Heart left ventricle (tissue), 16 donors: ENCODE results near the gene PEMT. TPM values are rescaled to one million over a fixed set of nuclear protein-coding genes. Genes with fewer than 3 reads are reported as not detected.
"Not testable (repeated sequence)": the region's sequence is repeated elsewhere in the genome, so short reads cannot be mapped to it uniquely, and the experiment has no call there.

Experiments used
- ATAC-seq, 4 donors: fragments of 200-7000 bp; cut with Tn5 transposase; one replicate each; pipeline ENCODE4 v1.9.1; 2020 to 2022; ENCODE audit warnings: moderate library complexity in 4 of 4, mild to moderate bottlenecking in 3 of 4, moderate number of reproducible peaks in 1 of 4
- DNase-seq, 5 donors: peaks; one replicate each; pipeline ENCODE4 v3.0.0-alpha.2; 2020
- H3K27ac ChIP-seq, 12 donors: fragments of 200-600 bp; sonication (generic) in 4 of 12; one replicate each; pipeline versions ENCODE4 v1.5.0 to v1.8.0; 2016 to 2022; ENCODE audit warnings: mild to moderate bottlenecking in 2 of 12
- H3K27me3 ChIP-seq, 9 donors: fragments of 200-600 bp; sonication (generic) in 2 of 9; one replicate each; pipeline versions ENCODE4 v1.5.1 to v1.8.0; 2016 to 2022; ENCODE audit warnings: mild to moderate bottlenecking in 3 of 9
- H3K36me3 ChIP-seq, 9 donors: fragments of 200-600 bp; sonication (generic) in 2 of 9; one replicate each; pipeline versions ENCODE4 v1.5.0 to v1.8.0; 2018 to 2022; ENCODE audit warnings: mild to moderate bottlenecking in 2 of 9
- H3K4me1 ChIP-seq, 12 donors: fragments of 200-600 bp; sonication (generic) in 4 of 12; one replicate each; pipeline versions ENCODE4 v1.5.0 to v1.8.0; 2016 to 2022; ENCODE audit warnings: mild to moderate bottlenecking in 3 of 12
- H3K4me3 ChIP-seq, 12 donors: fragments of 200-600 bp; sonication (generic) in 4 of 12; one replicate each; pipeline versions ENCODE4 v1.5.0 to v1.8.0; 2017 to 2022; ENCODE audit warnings: mild to moderate bottlenecking in 9 of 12, moderate library complexity in 4 of 12
- H3K9me3 ChIP-seq, 12 donors: fragments of 200-600 bp; sonication (generic) in 4 of 12; one replicate each; pipeline versions ENCODE4 v1.5.0 to v1.8.0; 2016 to 2022; ENCODE audit warnings: mild to moderate bottlenecking in 1 of 12
- POLR2A ChIP-seq, 2 donors: fragments of 450-650 bp; IDR thresholded peaks; one replicate each; pipeline ENCODE4 v1.6.1; 2017; ENCODE audit warnings: antibody characterized with exemption in 2 of 2, mild to moderate bottlenecking in 2 of 2, moderate library complexity in 2 of 2
- WGBS, 4 donors: extraction: QIAGEN DNeasy Blood & Tissue Kit in 2 of 4; methylation state at CpG; one replicate each; pipeline versions ENCODE4 v1.1.5 to v1.1.7; 2013 to 2018; 5-methylcytosine and 5-hydroxymethylcytosine counted together
- intact Hi-C, 10 donors: fragments of 100-400 bp; cut with DNase I; formaldehyde crosslinking; loops; one replicate each; pipeline versions ENCODE4 v1.11.1 to v1.14.2; 2022
- long read RNA-seq, 3 donors: library from polyadenylated mRNA; unstranded; transcript quantifications; one replicate each; pipeline ENCODE4 v2.0.0, GENCODE V29; 2020 to 2021
- polyA plus RNA-seq, 2 donors: library from polyadenylated mRNA; stranded (reverse); fragments of 200-250 nt; gene quantifications; one replicate each; pipeline ENCODE4 v1.2.3, GENCODE V29; 2013
- total RNA-seq, 9 donors: library from RNA; depleted of rRNA in 2 of 9; stranded (reverse); fragments of >200 nt in 2 of 9; fragmentation: NEBNext Ultra II Directional in 3 of 9; extraction: Animal tissue kit (Norgen Biotek cat#: 25700) in 3 of 9; gene quantifications; one replicate each; pipeline versions ENCODE4 v1.1.0 to v1.2.4, GENCODE V29; 2016 to 2023
- TF ChIP-seq, protein P1 (sequence below), 12 donors: fragments of 200-600 bp; sonication (generic) in 4 of 12; IDR thresholded peaks; one replicate each; pipeline versions ENCODE4 v1.5.0 to v1.8.0; 2018 to 2022; ENCODE audit warnings: antibody characterized with exemption in 12 of 12, mild to moderate bottlenecking in 5 of 12
- donor health status: ischemic (EF 13 %, LVEDD 7.1; RV severe dilation, severe dysfunction).
- donor health status: healthy with polysubstance abuse.
- donor health status: DM: no; HTN: yes; CAD: no.
- donor health status: DM: no; HTN: no; CAD: no.
- donor health status: ischemic (EF 25% LVEDD 6.9; RV normal size, moderate dysfunction).
- donor health status: ischemic (EF 25% LVEDD 5.7; RV mildly dilated, moderate dysfunction).
- donor health status: healthy.
- donor health status: DM: yes; HTN: yes; CAD: no.
- donor health status: ischemic (EF 35%, LVEDD 5.7; RV mildly dilated, moderate dysfunction).
- donor health status: nonischemic (EF 11% LVEDD 7.7; RV severe dilation, severe dysfunction).
- donor health status: DM: yes; HTN: yes; CAD: no.
- donor health status: PGD.
- donor health status: ischemic (EF 29% LVEDD 5.4; RV normal size, mild dysfunction).
- donor health status: nonischemic (EF 23%, LVEDD 6.1; RV moderate dilation, normal function).

The PEMT gene, protein sequence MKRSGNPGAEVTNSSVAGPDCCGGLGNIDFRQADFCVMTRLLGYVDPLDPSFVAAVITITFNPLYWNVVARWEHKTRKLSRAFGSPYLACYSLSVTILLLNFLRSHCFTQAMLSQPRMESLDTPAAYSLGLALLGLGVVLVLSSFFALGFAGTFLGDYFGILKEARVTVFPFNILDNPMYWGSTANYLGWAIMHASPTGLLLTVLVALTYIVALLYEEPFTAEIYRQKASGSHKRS
- total RNA-seq: 10 to 100 TPM; 15.7 to 41.0 (median 25.4) TPM
- polyA plus RNA-seq: 10 to 100 TPM; 25.0 to 42.2 TPM
- long read RNA-seq, donor 1, transcript PEMT-201 (7 exons, 1,013 nt): major isoform, 20 of 23 reads
- long read RNA-seq, donor 1, partial matches to known transcripts: 1 of 23 reads
- long read RNA-seq, donor 1, other reads (novel, unspliced or antisense): 2 of 23 reads
- long read RNA-seq, donor 2, transcript PEMT-201 (7 exons, 1,013 nt): major isoform, 36 of 44 reads
- long read RNA-seq, donor 2, partial matches to known transcripts: 3 of 44 reads
- long read RNA-seq, donor 2, other reads (novel, unspliced or antisense): 4 of 44 reads
- long read RNA-seq, donor 3, transcript PEMT-201 (7 exons, 1,013 nt): major isoform, 26 of 31 reads
- long read RNA-seq, donor 3, partial matches to known transcripts: 2 of 31 reads
- long read RNA-seq, donor 3, other reads (novel, unspliced or antisense): 2 of 31 reads

DNA sequence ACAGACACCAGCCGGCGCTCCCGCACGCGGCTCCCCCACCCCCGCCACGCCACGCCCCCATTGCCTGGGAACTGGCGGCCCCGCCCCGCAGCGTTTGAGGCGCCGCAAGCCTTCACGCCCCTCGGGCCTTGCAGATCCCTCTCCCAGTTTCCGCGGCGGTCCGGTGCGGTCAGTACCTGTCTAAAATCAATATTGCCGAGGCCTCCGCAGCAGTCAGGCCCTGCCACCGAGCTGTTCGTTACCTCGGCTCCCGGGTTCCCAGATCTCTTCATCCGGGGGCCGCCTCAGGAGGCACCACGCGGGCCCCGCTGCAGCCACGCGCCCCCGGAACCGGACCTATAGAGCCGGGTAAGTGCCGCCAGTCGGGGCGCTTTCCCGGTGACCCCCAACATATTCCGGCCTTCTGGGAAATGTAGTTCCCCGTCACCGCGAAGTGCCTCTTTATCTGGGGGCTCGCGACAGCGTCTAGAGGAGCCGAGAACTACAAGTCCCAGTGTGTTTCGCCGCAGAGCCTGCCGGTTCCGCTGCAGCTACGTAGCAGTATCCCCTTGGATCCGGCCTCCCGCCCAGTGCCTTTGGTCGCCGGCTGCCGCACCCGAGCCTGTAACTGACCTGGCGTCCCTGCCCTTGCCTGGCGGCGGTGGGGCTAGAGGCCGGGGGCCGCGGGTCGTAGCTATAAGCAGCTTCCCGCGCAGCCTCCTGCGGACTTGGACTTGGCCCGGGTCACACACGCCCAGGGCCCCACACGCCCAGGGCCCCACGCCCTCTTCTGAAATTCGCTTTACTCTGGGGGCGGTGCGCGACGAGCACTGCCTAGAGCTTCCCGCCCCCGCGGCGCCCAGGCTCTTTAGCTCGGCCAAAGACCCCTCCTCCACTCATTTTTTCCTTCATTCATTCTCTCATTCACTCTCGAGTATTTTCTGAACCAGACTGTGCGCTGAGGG, at the start of gene PEMT:
Gene PEMT, minus strand, starts transcription at position 354 of the 944 bp plus-strand sequence. Its CDS starts 82 bp downstream, at position 272.
- ATAC-seq (peak; percentile 98 to 99 (median 99)), DNase-seq (peak; percentile 96 to 98 (median 97))
- Histone ChIP-seq H3K27ac (peak within 1 kb of the TSS; percentile 54 to 96 (median 92)), H3K4me1 (peaks cover 0 to 27% (median 17%) of the 10 kb centered on the region in 12 donors), H3K9me3 (no peaks in the 10 kb centered on the region), H3K4me3 (peak within 1 kb of the TSS; percentile 76 to 98 (median 90)), H3K36me3 (no peaks in the 10 kb centered on the region), H3K27me3 (no peaks in the 10 kb centered on the region)
- WGBS, 4 donors: 0 to 1% (median 1%) methylated on average over 47 to 86 of the region's 86 CpGs
- TF ChIP-seq, protein P1, sequence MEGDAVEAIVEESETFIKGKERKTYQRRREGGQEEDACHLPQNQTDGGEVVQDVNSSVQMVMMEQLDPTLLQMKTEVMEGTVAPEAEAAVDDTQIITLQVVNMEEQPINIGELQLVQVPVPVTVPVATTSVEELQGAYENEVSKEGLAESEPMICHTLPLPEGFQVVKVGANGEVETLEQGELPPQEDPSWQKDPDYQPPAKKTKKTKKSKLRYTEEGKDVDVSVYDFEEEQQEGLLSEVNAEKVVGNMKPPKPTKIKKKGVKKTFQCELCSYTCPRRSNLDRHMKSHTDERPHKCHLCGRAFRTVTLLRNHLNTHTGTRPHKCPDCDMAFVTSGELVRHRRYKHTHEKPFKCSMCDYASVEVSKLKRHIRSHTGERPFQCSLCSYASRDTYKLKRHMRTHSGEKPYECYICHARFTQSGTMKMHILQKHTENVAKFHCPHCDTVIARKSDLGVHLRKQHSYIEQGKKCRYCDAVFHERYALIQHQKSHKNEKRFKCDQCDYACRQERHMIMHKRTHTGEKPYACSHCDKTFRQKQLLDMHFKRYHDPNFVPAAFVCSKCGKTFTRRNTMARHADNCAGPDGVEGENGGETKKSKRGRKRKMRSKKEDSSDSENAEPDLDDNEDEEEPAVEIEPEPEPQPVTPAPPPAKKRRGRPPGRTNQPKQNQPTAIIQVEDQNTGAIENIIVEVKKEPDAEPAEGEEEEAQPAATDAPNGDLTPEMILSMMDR (IDR thresholded peaks at IDR 0.05): peak in 2 of 12 donors; percentile 2 to 13
- peak in 1 of 2 donors; percentile 68 for TF ChIP-seq POLR2A (IDR thresholded peaks at IDR 0.05)
- intact Hi-C loops: loop anchor here in 1 of 10 donors (5.0 kb wide), 1 partner anchor 311 kb away; no protein-coding TSS in a partner anchor

DNA sequence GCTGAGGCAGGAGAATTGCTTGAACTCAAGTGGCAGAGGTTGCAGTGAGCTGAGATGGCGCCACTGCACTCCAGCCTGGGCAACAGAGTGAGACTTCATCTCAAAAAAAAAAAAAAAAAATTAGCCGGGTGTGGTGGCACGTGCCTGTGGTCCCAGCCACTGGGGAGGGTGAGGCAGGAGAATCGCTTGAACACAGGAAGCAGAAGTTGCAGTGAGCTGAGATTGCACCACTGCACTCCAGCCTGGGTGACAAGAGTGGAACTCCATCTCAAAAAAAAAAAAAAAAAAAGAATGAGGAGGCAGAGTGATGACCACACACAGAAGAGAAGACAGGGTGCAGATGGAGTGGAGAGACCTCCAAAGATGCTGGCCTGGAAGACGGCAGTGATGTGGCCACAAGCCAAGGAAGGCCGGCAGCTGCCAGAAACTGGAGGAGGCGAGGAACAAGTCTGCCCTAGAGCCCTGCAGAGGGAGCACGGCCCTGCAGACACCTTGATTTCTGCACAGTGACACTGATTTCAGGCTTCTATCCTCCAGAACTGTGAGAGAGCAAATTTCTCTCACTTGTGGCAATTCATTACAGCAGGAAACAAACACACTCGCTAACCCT, 48.3 kb upstream of the PEMT start:
- ATAC-seq, H3K4me3 ChIP-seq, H3K36me3 ChIP-seq, DNase-seq, H3K27me3 ChIP-seq, H3K27ac ChIP-seq, H3K9me3 ChIP-seq: not testable (repeated sequence)
- intact Hi-C loops: loop anchor here in 8 of 10 donors (2.0 to 10.0 kb wide), 6 partner anchors 67 to 637 kb away; partner anchors contain the start of gene RASD1 (in 5 of the 8)
- WGBS, 4 donors: 62 to 73% (median 71%) methylated on average over 9 of the region's 9 CpGs
- peaks cover 0 to 13% (median 0%) of the 10 kb centered on the region in 12 donors for H3K4me1 ChIP-seq

DNA sequence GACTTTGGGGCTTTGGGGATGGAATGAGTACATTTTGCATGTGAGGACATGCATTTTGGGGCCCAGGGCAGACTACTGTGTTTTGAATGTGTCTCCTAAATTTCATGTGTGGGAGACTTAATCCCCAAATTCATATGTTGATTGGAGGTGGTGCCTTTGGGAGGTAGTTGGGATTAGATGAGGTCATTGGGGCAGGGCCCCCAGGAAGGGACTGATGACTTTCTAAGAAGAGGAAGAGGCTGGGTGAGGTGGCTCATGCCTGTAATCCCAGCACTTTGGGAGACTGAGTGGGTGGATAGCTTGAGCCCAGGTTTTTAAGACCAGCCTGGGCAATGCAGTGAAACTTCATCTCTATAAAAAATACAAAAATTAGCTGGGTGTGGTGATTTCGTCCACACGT, 47.0 kb upstream of the PEMT start:
- Histone ChIP-seq H3K27ac (no peak overlapping the region), H3K9me3 (no peaks in the 10 kb centered on the region), H3K36me3 (no peaks in the 10 kb centered on the region), H3K4me3 (no peak overlapping the region), H3K27me3 (no peaks in the 10 kb centered on the region), H3K4me1 (peaks cover 0 to 13% (median 0%) of the 10 kb centered on the region in 12 donors)
- DNase-seq: no peak
- no peak for TF ChIP-seq POLR2A (IDR thresholded peaks at IDR 0.05)
- WGBS, 4 donors: 88 to 100% (median 93%) methylated on average over 2 of the region's 2 CpGs
- intact Hi-C loops: no loop called here
- ATAC-seq: no peak

DNA sequence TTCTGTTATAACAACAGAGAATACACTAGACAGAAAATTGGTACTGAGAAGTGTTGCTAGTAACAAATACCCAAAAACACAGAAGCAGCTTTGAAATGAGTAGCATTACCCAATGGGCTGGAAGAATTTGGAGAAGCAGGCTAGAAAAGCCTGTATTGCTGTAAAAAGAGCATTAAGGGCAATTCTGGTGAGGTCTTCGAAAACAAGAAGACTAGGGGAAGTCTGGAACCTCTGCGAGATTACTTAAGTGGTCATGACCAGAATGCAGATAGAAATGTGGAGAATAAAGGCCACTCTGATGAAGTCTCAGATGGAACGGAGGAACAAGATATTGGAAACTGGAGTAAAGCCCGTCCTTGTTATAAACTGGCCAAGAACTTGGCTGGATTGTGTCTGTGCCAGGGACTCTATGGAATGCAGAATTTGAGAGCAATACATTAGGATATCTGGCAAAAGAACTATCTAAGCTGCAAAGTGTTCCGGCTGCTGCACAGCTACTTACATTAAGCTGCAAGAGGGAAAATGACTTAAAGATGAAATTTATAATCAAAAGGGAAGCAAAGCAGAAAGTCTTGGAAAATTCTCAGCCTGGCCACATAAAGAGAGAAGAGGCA, 44.9 kb upstream of the PEMT start:
- no peak for DNase-seq
- H3K4me1 ChIP-seq: peaks cover 0 to 13% (median 0%) of the 10 kb centered on the region in 12 donors
- intact Hi-C loops: no loop called here
- H3K9me3 ChIP-seq: peaks cover 0 to 3% (median 0%) of the 10 kb centered on the region in 12 donors
- no peak for ATAC-seq
- TF ChIP-seq, protein P1 (IDR thresholded peaks at IDR 0.05): no peak
- no peak for TF ChIP-seq POLR2A (IDR thresholded peaks at IDR 0.05)
- no peaks in the 10 kb centered on the region for H3K27me3 ChIP-seq
- WGBS, 4 donors: 54 to 74% (median 65%) methylated on average over 5 of the region's 5 CpGs
- no peak overlapping the region for H3K27ac ChIP-seq
- no peak overlapping the region for H3K4me3 ChIP-seq
- H3K36me3 ChIP-seq: no peaks in the 10 kb centered on the region

DNA sequence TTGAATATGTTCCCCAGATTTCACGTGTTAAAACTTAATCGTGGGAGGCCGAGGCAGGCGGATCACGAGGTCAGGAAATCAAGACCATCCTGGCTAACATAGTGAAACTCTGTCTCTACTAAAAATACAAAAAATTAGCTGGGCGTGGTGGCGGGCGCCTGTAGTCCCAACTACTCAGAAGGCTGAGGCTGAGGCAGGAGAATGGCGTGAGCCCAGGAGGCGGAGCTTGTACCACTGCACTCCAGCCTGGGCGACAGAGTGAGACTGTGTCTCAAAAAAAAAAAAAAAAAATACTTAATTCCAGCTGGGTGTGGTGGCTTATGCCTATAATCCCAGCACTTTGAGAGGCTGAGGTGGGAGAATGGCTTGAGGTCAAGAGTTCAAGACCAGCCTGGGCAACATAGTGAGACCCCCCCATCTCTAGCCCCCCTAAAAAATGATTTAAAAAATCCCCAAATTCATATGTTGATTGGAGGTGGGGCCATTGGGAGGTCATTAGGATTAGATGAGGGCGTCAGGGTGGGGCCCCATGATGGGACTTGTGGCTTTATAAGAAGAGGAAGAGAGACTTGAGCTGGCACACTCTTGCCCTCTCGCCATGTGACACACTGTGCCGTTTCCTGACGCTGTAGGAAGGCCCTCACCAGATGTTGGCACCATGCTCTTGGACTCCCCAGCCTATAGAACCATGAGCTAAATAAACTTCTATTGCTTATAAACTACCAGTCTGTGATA, 44.2 kb upstream of the PEMT start:
- H3K27me3 ChIP-seq, H3K4me3 ChIP-seq, H3K9me3 ChIP-seq, H3K36me3 ChIP-seq, H3K27ac ChIP-seq, intact Hi-C loops, ATAC-seq, DNase-seq: not testable (repeated sequence)
- 84 to 89% (median 85%) methylated on average over 15 of the region's 15 CpGs for WGBS, 4 donors
- peaks cover 0 to 13% (median 0%) of the 10 kb centered on the region in 12 donors for H3K4me1 ChIP-seq
